ENCODE data around the gene XIAP.
"Not testable (repeated sequence)": the region's sequence is repeated elsewhere in the genome, so short reads cannot be mapped to it uniquely, and the experiment has no call there.

DNA sequence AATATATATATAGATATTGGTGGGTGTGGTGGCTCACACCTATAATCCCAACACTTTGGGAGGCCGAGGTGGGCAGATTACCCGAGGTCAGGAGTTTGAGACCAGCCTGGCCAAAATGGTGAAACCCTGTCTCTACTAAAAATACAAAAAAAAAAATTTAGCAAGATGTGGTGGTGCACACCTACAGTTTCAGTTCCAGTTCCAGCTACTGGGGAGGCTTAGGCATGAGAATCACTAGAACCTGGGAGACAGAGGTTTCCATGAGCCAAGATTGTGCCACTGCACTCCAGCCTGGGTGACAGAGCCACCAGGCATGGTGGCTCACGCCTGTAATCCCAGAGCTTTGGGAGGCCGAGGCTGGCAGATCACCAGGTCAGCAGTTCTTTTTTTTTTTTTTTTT is 14.7 kb upstream of the XIAP start:
- TF ChIP-seq, protein P1, sequence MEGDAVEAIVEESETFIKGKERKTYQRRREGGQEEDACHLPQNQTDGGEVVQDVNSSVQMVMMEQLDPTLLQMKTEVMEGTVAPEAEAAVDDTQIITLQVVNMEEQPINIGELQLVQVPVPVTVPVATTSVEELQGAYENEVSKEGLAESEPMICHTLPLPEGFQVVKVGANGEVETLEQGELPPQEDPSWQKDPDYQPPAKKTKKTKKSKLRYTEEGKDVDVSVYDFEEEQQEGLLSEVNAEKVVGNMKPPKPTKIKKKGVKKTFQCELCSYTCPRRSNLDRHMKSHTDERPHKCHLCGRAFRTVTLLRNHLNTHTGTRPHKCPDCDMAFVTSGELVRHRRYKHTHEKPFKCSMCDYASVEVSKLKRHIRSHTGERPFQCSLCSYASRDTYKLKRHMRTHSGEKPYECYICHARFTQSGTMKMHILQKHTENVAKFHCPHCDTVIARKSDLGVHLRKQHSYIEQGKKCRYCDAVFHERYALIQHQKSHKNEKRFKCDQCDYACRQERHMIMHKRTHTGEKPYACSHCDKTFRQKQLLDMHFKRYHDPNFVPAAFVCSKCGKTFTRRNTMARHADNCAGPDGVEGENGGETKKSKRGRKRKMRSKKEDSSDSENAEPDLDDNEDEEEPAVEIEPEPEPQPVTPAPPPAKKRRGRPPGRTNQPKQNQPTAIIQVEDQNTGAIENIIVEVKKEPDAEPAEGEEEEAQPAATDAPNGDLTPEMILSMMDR (IDR thresholded peaks at IDR 0.05) = not testable (repeated sequence)
- TF ChIP-seq EP300, POLR2A (IDR thresholded peaks at IDR 0.05): not testable (repeated sequence)
